Gastrocnemius medialis (tissue), 4 donors: ENCODE measurements around the gene IKBKE. TPM values are rescaled to one million over a fixed set of nuclear protein-coding genes. Genes with fewer than 3 reads are reported as not detected.

Source experiments
- ATAC-seq, 2 donors: fragments of 150-250 bp; one replicate each; pipeline ENCODE4 v1.9.1; 2016
- DNase-seq, 2 donors: peaks; one replicate each; pipeline ENCODE4 v3.0.0-alpha.2; 2019
- H3K27ac ChIP-seq, 4 donors: fragments of 200-600 bp; sonication (generic); 1 replicate in 1 of 4; 2 replicates in 3 of 4; pipeline ENCODE4 v1.5.1; 2016 to 2018; ENCODE audit warnings: mild to moderate bottlenecking in 2 of 4, moderate library complexity in 1 of 4
- H3K27me3 ChIP-seq, 3 donors: fragments of 200-600 bp; sonication (generic) in 2 of 3; 1 replicate in 1 of 3; 2 replicates in 2 of 3; pipeline versions ENCODE4 v1.5.1 to v1.6.0; 2016 to 2019; ENCODE audit warnings: mild to moderate bottlenecking in 1 of 3, moderate library complexity in 1 of 3
- H3K36me3 ChIP-seq, 2 donors: fragments of 200-600 bp; sonication (generic) in 1 of 2; one replicate each; pipeline ENCODE4 v1.5.1; 2017 to 2018
- H3K4me1 ChIP-seq, 2 donors: fragments of 200-600 bp; sonication (generic) in 1 of 2; one replicate each; pipeline ENCODE4 v1.5.1; 2016 to 2017; ENCODE audit warnings: mild to moderate bottlenecking in 2 of 2
- H3K4me3 ChIP-seq, 4 donors: fragments of 200-600 bp; sonication (generic) in 3 of 4; 1 replicate in 1 of 4; 2 replicates in 3 of 4; pipeline ENCODE4 v1.5.1; 2016 to 2019; ENCODE audit warnings: mild to moderate bottlenecking in 2 of 4
- H3K9me3 ChIP-seq, 3 donors: fragments of 200-600 bp; sonication (generic) in 2 of 3; 1 replicate in 1 of 3; 2 replicates in 2 of 3; pipeline ENCODE4 v1.5.1; 2016 to 2019
- POLR2A ChIP-seq, 2 donors: fragments of 450-650 bp; IDR thresholded peaks; one replicate each; pipeline ENCODE4 v1.6.1; 2017; ENCODE audit warnings: antibody characterized with exemption in 2 of 2, mild to moderate bottlenecking in 2 of 2, moderate library complexity in 2 of 2
- in situ Hi-C, 4 donors: fragments of 200-750 bp; cut with MboI; loops; one replicate each; pipeline versions ENCODE4 v1.15.0 to v1.8.0; 2017; ENCODE audit warnings: low sequenced_read_pairs in 4 of 4
- intact Hi-C: fragments of 100-400 bp; cut with DNase I; formaldehyde crosslinking; loops from one replicate; pipeline ENCODE4 v1.15.1; 2023; ENCODE audit warnings: low total_unique reads
- total RNA-seq, 4 donors: library from RNA; depleted of rRNA; stranded (reverse); fragments of >200 nt; gene quantifications; one replicate each; pipeline versions ENCODE4 v1.1.0 to v1.2.3, GENCODE V29; 2016
- TF ChIP-seq, protein P1 (sequence below), 5 experiments: fragments of 450-650 bp in 3 of 5; fragments of 200-600 bp in 2 of 5; sonication (generic) in 2 of 5; IDR thresholded peaks in 4 of 5; conservative IDR thresholded peaks in 1 of 5; 1 replicate in 4 of 5; 2 replicates in 1 of 5; pipeline ENCODE4 v1.5.1; 2016 to 2019; ENCODE audit warnings: antibody characterized with exemption in 5 of 5, mild to moderate bottlenecking in 3 of 5, moderate library complexity in 3 of 5

IKBKE gene
- total RNA-seq, 4 donors from 2014 or later, result 0.81 to 1.1 (median 0.84) TPM; not detected in 1

DNA sequence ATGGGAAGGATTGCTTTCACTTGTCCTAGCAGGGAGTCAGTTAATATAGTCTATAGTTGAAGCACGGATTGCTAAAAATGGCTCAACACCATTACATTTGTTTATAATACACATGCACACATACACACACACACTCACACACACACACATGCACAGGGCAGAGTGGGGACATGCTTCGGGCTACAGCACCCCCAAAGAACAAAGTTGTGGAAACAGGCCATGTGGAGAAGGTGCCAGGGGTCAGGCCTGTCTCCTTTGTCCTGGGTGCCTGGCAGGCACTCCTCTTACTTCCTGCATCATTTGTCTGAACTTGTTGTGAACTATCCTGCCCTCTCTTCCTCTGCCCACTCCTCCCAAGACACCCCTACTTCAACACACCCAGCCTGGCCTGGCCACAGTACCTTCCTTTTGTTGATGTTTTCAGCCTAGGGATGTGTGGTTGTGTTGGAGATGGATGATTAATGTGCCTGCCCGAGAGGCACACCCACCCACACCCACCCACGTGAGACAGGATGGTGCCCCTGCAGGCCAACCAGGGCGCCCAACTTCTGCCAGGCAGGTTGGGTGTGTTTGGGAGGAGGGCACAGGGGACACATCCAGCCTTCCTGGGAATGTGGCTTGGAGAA is 54.6 kb downstream of the IKBKE start:
- no peak overlapping the region for H3K4me3 ChIP-seq
- no peak for TF ChIP-seq POLR2A (IDR thresholded peaks at IDR 0.05)
- no peak overlapping the region for H3K27ac ChIP-seq
- H3K9me3 ChIP-seq, result no peaks in the 10 kb centered on the region
- in situ Hi-C loops, result no loop called here
- no peaks in the 10 kb centered on the region for H3K36me3 ChIP-seq
- DNase-seq (no peak), ATAC-seq (no peak)
- H3K27me3 ChIP-seq, result no peaks in the 10 kb centered on the region
- intact Hi-C loops, result no loop called here
- no peaks in the 10 kb centered on the region for H3K4me1 ChIP-seq

DNA sequence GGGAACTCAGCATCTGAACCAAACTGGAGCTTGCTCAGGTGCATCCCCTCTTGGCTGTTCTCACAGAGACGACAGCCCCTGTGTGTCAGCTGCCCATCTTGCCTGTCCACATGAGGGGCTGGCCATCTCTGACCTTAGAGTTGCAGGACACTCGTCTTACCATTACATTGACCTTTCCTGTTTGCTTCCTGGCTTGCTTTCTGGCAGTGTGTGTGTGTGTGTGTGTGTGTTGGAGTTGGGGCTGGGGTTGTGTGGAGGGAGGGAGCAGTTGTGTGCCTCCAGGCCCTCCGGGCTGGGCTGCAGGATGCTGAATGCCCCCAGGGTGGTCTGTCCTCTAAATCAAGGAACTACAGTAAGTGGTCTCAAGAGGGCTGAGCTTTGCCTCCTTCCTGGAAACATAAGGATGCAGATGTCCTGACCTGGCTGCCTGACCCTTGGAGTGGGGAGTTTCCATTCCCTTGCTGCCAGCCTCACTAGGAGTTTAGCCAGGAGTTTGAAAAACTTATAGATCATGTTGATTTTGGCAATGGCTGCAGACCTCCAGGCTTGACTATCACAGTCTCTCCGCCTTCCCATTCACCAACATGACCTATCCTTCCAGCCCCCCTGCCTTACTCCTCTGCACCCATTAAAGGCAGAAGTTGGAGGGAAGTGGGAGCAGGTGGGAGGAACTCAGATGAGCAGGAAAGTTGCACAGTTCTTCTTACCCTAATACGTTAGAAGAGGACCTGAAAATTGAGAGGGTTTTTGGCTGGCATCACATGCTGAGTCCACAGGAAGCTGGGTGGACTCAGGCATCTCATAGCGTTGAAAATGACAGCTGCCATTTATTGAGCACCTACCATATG is 56.0 kb downstream of the IKBKE start:
- intact Hi-C loops, result no loop called here
- Histone ChIP-seq H3K27ac (no peak overlapping the region), H3K4me1 (no peaks in the 10 kb centered on the region), H3K4me3 (no peak overlapping the region), H3K27me3 (no peaks in the 10 kb centered on the region), H3K9me3 (no peaks in the 10 kb centered on the region), H3K36me3 (no peaks in the 10 kb centered on the region)
- ATAC-seq (no peak), DNase-seq (no peak)
- in situ Hi-C loops, result no loop called here
- no peak for TF ChIP-seq POLR2A (IDR thresholded peaks at IDR 0.05)
- TF ChIP-seq, protein P1, sequence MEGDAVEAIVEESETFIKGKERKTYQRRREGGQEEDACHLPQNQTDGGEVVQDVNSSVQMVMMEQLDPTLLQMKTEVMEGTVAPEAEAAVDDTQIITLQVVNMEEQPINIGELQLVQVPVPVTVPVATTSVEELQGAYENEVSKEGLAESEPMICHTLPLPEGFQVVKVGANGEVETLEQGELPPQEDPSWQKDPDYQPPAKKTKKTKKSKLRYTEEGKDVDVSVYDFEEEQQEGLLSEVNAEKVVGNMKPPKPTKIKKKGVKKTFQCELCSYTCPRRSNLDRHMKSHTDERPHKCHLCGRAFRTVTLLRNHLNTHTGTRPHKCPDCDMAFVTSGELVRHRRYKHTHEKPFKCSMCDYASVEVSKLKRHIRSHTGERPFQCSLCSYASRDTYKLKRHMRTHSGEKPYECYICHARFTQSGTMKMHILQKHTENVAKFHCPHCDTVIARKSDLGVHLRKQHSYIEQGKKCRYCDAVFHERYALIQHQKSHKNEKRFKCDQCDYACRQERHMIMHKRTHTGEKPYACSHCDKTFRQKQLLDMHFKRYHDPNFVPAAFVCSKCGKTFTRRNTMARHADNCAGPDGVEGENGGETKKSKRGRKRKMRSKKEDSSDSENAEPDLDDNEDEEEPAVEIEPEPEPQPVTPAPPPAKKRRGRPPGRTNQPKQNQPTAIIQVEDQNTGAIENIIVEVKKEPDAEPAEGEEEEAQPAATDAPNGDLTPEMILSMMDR (IDR thresholded peaks at IDR 0.05 in 4 of 5, conservative IDR thresholded peaks at IDR 0.05 in 1 of 5), result no peak

DNA sequence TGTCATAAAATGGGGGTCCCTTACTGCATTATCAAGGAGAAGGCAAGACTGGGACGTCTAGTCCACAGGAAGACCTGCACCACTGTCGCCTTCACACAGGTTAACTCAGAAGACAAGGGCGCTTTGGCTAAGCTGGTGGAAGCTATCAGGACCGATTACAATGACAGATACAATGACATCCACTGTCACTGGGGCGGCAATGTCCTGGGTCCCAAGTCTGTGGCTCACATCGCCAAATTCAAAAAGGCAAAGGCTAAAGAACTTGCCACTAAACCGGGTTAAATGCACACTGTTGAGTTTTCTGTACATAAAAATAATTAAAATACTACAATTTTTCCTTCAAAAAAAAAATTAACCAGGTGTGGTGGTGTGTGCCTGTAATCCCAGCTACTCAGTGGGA is 59.1 kb downstream of the IKBKE start:
- TF ChIP-seq POLR2A (IDR thresholded peaks at IDR 0.05), result no peak
- TF ChIP-seq, protein P1 (IDR thresholded peaks at IDR 0.05 in 4 of 5, conservative IDR thresholded peaks at IDR 0.05 in 1 of 5), result no peak
- no peak for DNase-seq
- Histone ChIP-seq H3K36me3 (no peaks in the 10 kb centered on the region), H3K9me3 (no peaks in the 10 kb centered on the region), H3K4me1 (no peaks in the 10 kb centered on the region), H3K27me3 (no peaks in the 10 kb centered on the region), H3K4me3 (no peak overlapping the region), H3K27ac (no peak overlapping the region)
- intact Hi-C loops, result no loop called here
- ATAC-seq, result no peak
- in situ Hi-C loops, result no loop called here

DNA sequence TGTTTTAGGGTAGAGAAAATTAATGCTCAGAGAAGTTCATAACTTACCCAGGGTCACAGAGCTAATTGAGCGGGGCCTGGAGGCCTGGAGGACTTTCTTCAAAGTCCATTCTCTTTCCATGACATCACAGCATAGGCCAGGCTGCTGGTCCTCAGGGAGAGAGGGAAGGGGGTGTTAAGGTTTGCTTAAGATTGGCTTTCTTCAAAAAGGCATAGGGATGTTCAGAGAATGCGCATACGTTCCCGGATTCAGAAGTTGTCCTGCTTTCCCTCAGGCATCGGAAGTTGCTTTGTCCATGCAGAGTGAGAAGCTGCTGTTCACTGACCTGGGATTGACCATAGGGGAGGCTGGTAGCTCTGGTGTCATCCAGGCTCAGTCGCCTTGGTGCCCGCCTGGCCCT is 62.1 kb downstream of the IKBKE start:
- intact Hi-C loops, result no loop called here
- no peak overlapping the region for H3K4me3 ChIP-seq
- in situ Hi-C loops, result no loop called here
- no peaks in the 10 kb centered on the region for H3K36me3 ChIP-seq
- H3K27me3 ChIP-seq, result no peaks in the 10 kb centered on the region
- no peaks in the 10 kb centered on the region for H3K9me3 ChIP-seq
- DNase-seq (no peak), ATAC-seq (no peak)
- TF ChIP-seq POLR2A (IDR thresholded peaks at IDR 0.05), result no peak
- TF ChIP-seq, protein P1 (IDR thresholded peaks at IDR 0.05 in 4 of 5, conservative IDR thresholded peaks at IDR 0.05 in 1 of 5), result no peak
- H3K4me1 ChIP-seq, result no peaks in the 10 kb centered on the region
- H3K27ac ChIP-seq, result no peak overlapping the region

DNA sequence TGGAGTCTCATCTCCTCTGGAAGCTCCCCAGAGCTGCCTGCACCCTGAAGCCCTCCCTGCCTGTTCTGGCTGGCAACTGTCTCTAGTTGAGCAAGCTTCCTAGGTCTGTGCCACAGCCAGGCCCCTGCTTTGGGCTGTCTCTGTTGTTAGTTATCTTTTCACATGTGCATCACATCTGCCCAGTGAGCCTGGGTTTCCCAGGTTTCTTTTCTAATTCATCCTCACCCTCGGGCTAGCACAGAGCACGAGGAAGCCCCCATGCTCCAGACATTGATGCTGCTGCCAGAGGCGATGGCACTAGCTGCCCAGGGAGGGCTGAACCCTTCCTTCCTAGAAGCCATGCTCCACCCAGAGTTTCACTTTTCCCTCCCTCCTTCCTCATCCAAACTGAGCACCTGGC is 64.3 kb downstream of the IKBKE start:
- intact Hi-C loops, result no loop called here

More for the DNA sequence above, 64.3 kb downstream of the IKBKE start:
- in situ Hi-C loops, result no loop called here
- no peaks in the 10 kb centered on the region for H3K36me3 ChIP-seq
- H3K27me3 ChIP-seq, result no peaks in the 10 kb centered on the region
- no peaks in the 10 kb centered on the region for H3K9me3 ChIP-seq
- no peak overlapping the region for H3K4me3 ChIP-seq
- no peak for TF ChIP-seq POLR2A (IDR thresholded peaks at IDR 0.05)
- TF ChIP-seq, protein P1 (IDR thresholded peaks at IDR 0.05 in 4 of 5, conservative IDR thresholded peaks at IDR 0.05 in 1 of 5), result no peak
- no peak overlapping the region for H3K27ac ChIP-seq
- ATAC-seq, result no peak
- no peak for DNase-seq
- no peaks in the 10 kb centered on the region for H3K4me1 ChIP-seq
